ENCODE results near the gene DDX54. TPM values are rescaled to one million over a fixed set of nuclear protein-coding genes. Genes with fewer than 3 reads are reported as not detected.

DDX54 gene
- total and polyA plus RNA-seq, 12 donors, result 27.9 to 109 (median 70.0) TPM

DNA sequence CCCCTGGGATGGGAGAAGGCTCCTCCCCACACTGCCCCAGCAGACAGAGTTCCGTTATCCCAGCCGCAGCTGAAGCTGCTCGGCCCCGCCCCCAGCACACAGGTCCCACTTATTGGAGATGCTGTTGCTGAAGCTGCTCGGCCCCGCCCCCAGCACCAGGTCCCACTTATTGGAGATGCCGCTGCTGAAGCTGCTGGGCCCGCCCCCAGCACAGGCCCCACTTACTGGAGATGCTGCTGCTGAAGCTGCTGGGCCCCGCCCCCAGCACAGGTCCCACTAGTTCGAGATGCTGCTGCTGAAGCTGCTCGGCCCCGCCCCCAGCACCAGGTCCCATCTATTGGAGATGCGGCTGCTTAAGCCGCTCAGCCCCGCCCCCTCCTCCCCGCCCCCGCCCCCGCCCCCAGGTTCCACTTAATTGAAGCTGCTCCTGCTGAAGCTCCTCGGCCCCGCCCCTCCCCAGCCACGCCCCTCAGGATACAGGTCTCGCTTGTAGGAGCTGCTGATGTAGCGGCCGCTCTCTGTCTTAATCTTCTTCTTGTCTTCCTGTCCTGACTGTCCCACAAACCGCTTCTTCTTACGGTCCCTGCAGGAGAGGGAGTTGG, 23.8 kb downstream of the DDX54 start:
- Histone ChIP-seq H3K9me3 (replicated peaks in 1 of 3) (no peaks in the 10 kb centered on the region), H3K27me3 (no peaks in the 10 kb centered on the region), H3K36me3 (replicated peaks in 1 of 2) (peaks cover 0 to 81% of the 10 kb centered on the region in 2 donors), H3K4me1 (replicated peaks in 1 of 2) (peaks cover 0 to 8% of the 10 kb centered on the region in 2 donors), H3K4me3 (no peak overlapping the region), H3K27ac (no peak overlapping the region)
- intact Hi-C loops (cut with DNase I), result no loop called here
- no peak for TF ChIP-seq POLR2A (IDR thresholded peaks at IDR 0.05)
- no peak for TF ChIP-seq CTCF (IDR thresholded peaks at IDR 0.05)
- 54 to 71% (median 61%) methylated on average over 8 to 26 of the region's 26 CpGs for WGBS, 4 donors
- DNase-seq, result peak in 4 of 7 donors; percentile 37 to 75 (median 58)

- TF ChIP-seq POLR2A (IDR thresholded peaks at IDR 0.05), result no peak
- TF ChIP-seq CTCF (IDR thresholded peaks at IDR 0.05), result no peak
- Histone ChIP-seq H3K9me3 (replicated peaks in 1 of 3) (no peaks in the 10 kb centered on the region), H3K36me3 (replicated peaks in 1 of 2) (peaks cover 0 to 65% of the 10 kb centered on the region in 2 donors), H3K27ac (no peak overlapping the region), H3K4me3 (no peak overlapping the region), H3K27me3 (no peaks in the 10 kb centered on the region), H3K4me1 (replicated peaks in 1 of 2) (peaks cover 0 to 8% of the 10 kb centered on the region in 2 donors)
- intact Hi-C loops (cut with DNase I), result loop anchor here in 1 of 2 donors (5.0 kb wide), 1 partner anchor 113 kb away; no protein-coding TSS in a partner anchor
- no peak for DNase-seq
- WGBS, 4 donors, result 89 to 97% (median 93%) methylated on average over 6 to 7 of the region's 7 CpGs
These were observed 25.3 kb downstream of the DDX54 start for GRCh38 chr12:113159937-113160336.

- no peak overlapping the region for H3K27ac ChIP-seq
- H3K27me3 ChIP-seq, result no peaks in the 10 kb centered on the region
- intact Hi-C loops (cut with DNase I), result loop anchor here in 1 of 2 donors (5.0 kb wide), 1 partner anchor 111 kb away; no protein-coding TSS in a partner anchor
- WGBS, 4 donors, result 87 to 96% (median 92%) methylated on average over 13 to 26 of the region's 26 CpGs
- H3K4me3 ChIP-seq, result no peak overlapping the region
- TF ChIP-seq CTCF (IDR thresholded peaks at IDR 0.05), result no peak
- TF ChIP-seq POLR2A (IDR thresholded peaks at IDR 0.05), result no peak
- peaks cover 0 to 54% of the 10 kb centered on the region in 2 donors for H3K36me3 ChIP-seq (replicated peaks in 1 of 2)
- no peak for DNase-seq
- peaks cover 0 to 13% of the 10 kb centered on the region in 2 donors for H3K4me1 ChIP-seq (replicated peaks in 1 of 2)
- no peaks in the 10 kb centered on the region for H3K9me3 ChIP-seq (replicated peaks in 1 of 3)
These were observed 26.7 kb downstream of the DDX54 start for GRCh38 chr12:113158439-113159203.

GRCh38 chr12:113157218-113157859, 27.9 kb downstream of the DDX54 start:
- DNase-seq, result no peak
- intact Hi-C loops (cut with DNase I), result loop anchor here in 1 of 2 donors (5.0 kb wide), 1 partner anchor 110 kb away; no protein-coding TSS in a partner anchor
- H3K36me3 ChIP-seq (replicated peaks in 1 of 2), result peaks cover 0 to 41% of the 10 kb centered on the region in 2 donors
- TF ChIP-seq CTCF (IDR thresholded peaks at IDR 0.05), result no peak
- no peak for TF ChIP-seq POLR2A (IDR thresholded peaks at IDR 0.05)
- H3K27ac ChIP-seq, result no peak overlapping the region
- peaks cover 6 to 19% of the 10 kb centered on the region in 2 donors for H3K4me1 ChIP-seq (replicated peaks in 1 of 2)
- no peak overlapping the region for H3K4me3 ChIP-seq
- H3K9me3 ChIP-seq (replicated peaks in 1 of 3), result no peaks in the 10 kb centered on the region
- no peaks in the 10 kb centered on the region for H3K27me3 ChIP-seq
- WGBS, 4 donors, result 90 to 96% (median 93%) methylated on average over 8 to 12 of the region's 12 CpGs

Measured in adrenal gland (tissue), 12 donors.